HL-60/S4 treated with retinoic acid at 250 ng/mL for 4 days and 3 days (cell line): ENCODE results near the gene PPP2R3B.
"Not testable (repeated sequence)": the region's sequence is repeated elsewhere in the genome, so short reads cannot be mapped to it uniquely, and the experiment has no call there.

Experiments used
- in situ Hi-C: fragments of 300-500 bp; cut with MboI; formaldehyde crosslinking; loops from 2 replicates; pipeline ENCODE4 v1.7.0; 2022; ENCODE audit warnings: low sequenced_read_pairs

PPP2R3B gene

GRCh38 chrX:324664-325063 lies 62.0 kb downstream of the PPP2R3B start:
- in situ Hi-C loops, result not testable (repeated sequence)

GRCh38 chrX:323721-324628 lies 62.7 kb downstream of the PPP2R3B start:
- in situ Hi-C loops, result no loop called here

GRCh38 chrX:320126-320783 lies 66.5 kb downstream of the PPP2R3B start:
- in situ Hi-C loops, result no loop called here

GRCh38 chrX:319579-320125 lies 67.1 kb downstream of the PPP2R3B start:
- in situ Hi-C loops, result no loop called here

GRCh38 chrX:318739-319578 lies 67.7 kb downstream of the PPP2R3B start, which contains the start of gene GTPBP6:
TSS of gene GTPBP6 (minus strand) at chrX:318796. CDS start at chrX:318787, 9 bp downstream.
- in situ Hi-C loops, result no loop called here

- in situ Hi-C loops, result no loop called here
These were observed 68.5 kb downstream of the PPP2R3B start for GRCh38 chrX:318068-318738.

- in situ Hi-C loops, result no loop called here
These were observed 69.2 kb downstream of the PPP2R3B start for GRCh38 chrX:317424-318067.

GRCh38 chrX:316351-317325 lies 70.1 kb downstream of the PPP2R3B start:
- in situ Hi-C loops, result no loop called here

GRCh38 chrX:314781-315595 lies 71.7 kb downstream of the PPP2R3B start:
- in situ Hi-C loops, result no loop called here

- in situ Hi-C loops, result no loop called here
These were observed 72.7 kb downstream of the PPP2R3B start for GRCh38 chrX:314049-314448.

GRCh38 chrX:313546-313945 lies 73.2 kb downstream of the PPP2R3B start:
- in situ Hi-C loops, result no loop called here

- in situ Hi-C loops, result no loop called here
These were observed 73.9 kb downstream of the PPP2R3B start for GRCh38 chrX:312621-313331.

- in situ Hi-C loops, result no loop called here
These were observed 75.3 kb downstream of the PPP2R3B start for GRCh38 chrX:311156-312129.

GRCh38 chrX:310621-311155 lies 76.0 kb downstream of the PPP2R3B start:
- in situ Hi-C loops, result no loop called here

GRCh38 chrX:308821-309520 lies 77.7 kb downstream of the PPP2R3B start:
- in situ Hi-C loops, result no loop called here
